Measurements from ENCODE around the gene TMEM19.
"Not testable (repeated sequence)": the region's sequence is repeated elsewhere in the genome, so short reads cannot be mapped to it uniquely, and the experiment has no call there.

TMEM19 gene

GRCh38 chr12:71666259-71666658 lies 19.6 kb upstream of the TMEM19 start:
- DNase-seq, result no peak

- no peak for DNase-seq
These were observed 14.6 kb upstream of the TMEM19 start for GRCh38 chr12:71671311-71671710.

GRCh38 chr12:71671816-71672215 lies 14.1 kb upstream of the TMEM19 start:
- DNase-seq, result no peak

GRCh38 chr12:71682466-71682865 lies 3.4 kb upstream of the TMEM19 start:
- no peak for DNase-seq

GRCh38 chr12:71683633-71684032 lies 2.2 kb upstream of the TMEM19 start:
- no peak for DNase-seq

- no peak for DNase-seq
These were observed 1.8 kb upstream of the TMEM19 start for GRCh38 chr12:71684081-71684480.

- DNase-seq, result no peak
These were observed 473 bp upstream of the TMEM19 start for GRCh38 chr12:71685312-71685906.

GRCh38 chr12:71686658-71687025 lies 760 bp downstream of the TMEM19 start:
- DNase-seq, result no peak

GRCh38 chr12:71687172-71687571 lies 1.3 kb downstream of the TMEM19 start:
- DNase-seq, result not testable (repeated sequence)

GRCh38 chr12:71688961-71689570 lies 3.2 kb downstream of the TMEM19 start:
- no peak for DNase-seq

GRCh38 chr12:71691504-71692129 lies 5.7 kb downstream of the TMEM19 start:
- DNase-seq, result no peak

- DNase-seq, result no peak
These were observed 7.2 kb downstream of the TMEM19 start for GRCh38 chr12:71693126-71693525.

GRCh38 chr12:71693651-71694050 lies 7.8 kb downstream of the TMEM19 start:
- DNase-seq, result not testable (repeated sequence)

- DNase-seq, result no peak
These were observed 8.4 kb downstream of the TMEM19 start for GRCh38 chr12:71694099-71694820.

- DNase-seq, result no peak
These were observed 9.9 kb downstream of the TMEM19 start for GRCh38 chr12:71695782-71696181.

- not testable (repeated sequence) for DNase-seq
These were observed 16.3 kb downstream of the TMEM19 start for GRCh38 chr12:71702181-71702580.

GRCh38 chr12:71702590-71702989 lies 16.7 kb downstream of the TMEM19 start:
- DNase-seq, result no peak

GRCh38 chr12:71703206-71703605 lies 17.3 kb downstream of the TMEM19 start:
- DNase-seq, result no peak

- no peak for DNase-seq
These were observed 19.0 kb downstream of the TMEM19 start for GRCh38 chr12:71704920-71705319.

- no peak for DNase-seq
These were observed 22.8 kb downstream of the TMEM19 start for GRCh38 chr12:71708658-71709057.

GRCh38 chr12:71710276-71711125 lies 24.6 kb downstream of the TMEM19 start:
- DNase-seq, result no peak

- no peak for DNase-seq
These were observed 32.7 kb downstream of the TMEM19 start for GRCh38 chr12:71718611-71719010.
